Endodermal cell (in vitro differentiated cells): ENCODE data around the gene DCP1A. TPM values are rescaled to one million over a fixed set of nuclear protein-coding genes. Genes with fewer than 3 reads are reported as not detected.
A peak's percentile ranks its signal among the peaks of the same experiment; 100 is the strongest.

Experiments
- DNase-seq: peaks from one replicate; pipeline ENCODE4 v3.0.0-alpha.2; 2017
- H3K27ac ChIP-seq: 2 replicates; pipeline ENCODE4 v1.5.1; 2013; ENCODE audit warnings: mild to moderate bottlenecking, low read depth, low read length, moderate library complexity
- H3K27me3 ChIP-seq: 2 replicates; pipeline ENCODE4 v1.6.1; 2013; ENCODE audit warnings: mild to moderate bottlenecking, low read length, moderate library complexity; ENCODE audit not compliant: insufficient read depth, control insufficient read depth, poor library complexity, severe bottlenecking
- H3K36me3 ChIP-seq: 2 replicates; pipeline ENCODE4 v1.7.0; 2013; ENCODE audit warnings: mild to moderate bottlenecking, low read length, moderate library complexity; ENCODE audit not compliant: control insufficient read depth, insufficient read depth
- H3K4me1 ChIP-seq: one replicate; pipeline ENCODE4 v1.7.0; 2013; ENCODE audit warnings: low read length; ENCODE audit not compliant: control insufficient read depth, insufficient read depth
- H3K4me3 ChIP-seq: 2 replicates; pipeline ENCODE4 v1.5.1; 2013; ENCODE audit warnings: mild to moderate bottlenecking, low read length, moderate library complexity
- H3K9ac ChIP-seq: 2 replicates; pipeline ENCODE4 v1.6.1; 2013; ENCODE audit warnings: mild to moderate bottlenecking, low read length, moderate library complexity; ENCODE audit not compliant: poor library complexity, severe bottlenecking; ENCODE audit errors: extremely low read depth
- H3K9me3 ChIP-seq: 2 replicates; pipeline ENCODE4 v1.6.1; 2013; ENCODE audit warnings: mild to moderate bottlenecking, low read length, moderate library complexity; ENCODE audit not compliant: control insufficient read depth
- H3K27ac Mint-ChIP-seq: 2 replicates; pipeline ENCODE4 v1.8.0; 2020; ENCODE audit warnings: mixed read lengths
- H3K27me3 Mint-ChIP-seq: 2 replicates; pipeline ENCODE4 v1.8.0; 2021; ENCODE audit warnings: mild to moderate bottlenecking, mixed read lengths; ENCODE audit not compliant: insufficient read depth
- H3K36me3 Mint-ChIP-seq: 2 replicates; pipeline ENCODE4 v1.8.0; 2020; ENCODE audit warnings: low read depth, mixed read lengths
- H3K4me1 Mint-ChIP-seq: 2 replicates; pipeline ENCODE4 v1.8.0; 2020; ENCODE audit warnings: mixed read lengths
- H3K4me3 Mint-ChIP-seq: 2 replicates; pipeline ENCODE4 v1.8.0; 2020; ENCODE audit warnings: mild to moderate bottlenecking, moderate library complexity, mixed read lengths
- H3K9me3 Mint-ChIP-seq: 2 replicates; pipeline ENCODE4 v1.8.0; 2020; ENCODE audit warnings: mild to moderate bottlenecking, mixed read lengths
- CTCF ChIP-seq: fragments of 200-600 bp; sonication (generic); conservative IDR thresholded peaks from 2 replicates; pipeline ENCODE4 v1.5.0; 2021; ENCODE audit warnings: antibody characterized with exemption, mild to moderate bottlenecking
- WGBS, 2 experiments: methylation state at CpG; one replicate each; pipeline versions ENCODE4 v1.1.5 to v1.1.7; 2013; ENCODE audit warnings: missing lambda C conversion rate in 2 of 2, mixed read lengths in 1 of 2; ENCODE audit not compliant: insufficient coverage in 1 of 2, insufficient read length in 1 of 2; 5-methylcytosine and 5-hydroxymethylcytosine counted together
- total RNA-seq, 2 donors: library from RNA; stranded (reverse); fragmentation: NEBNext Ultra II Directional in 1 of 2; extraction: Animal tissue kit (Norgen Biotek cat#: 25700) in 1 of 2; gene quantifications; 2 replicates in 1 of 2; 3 replicates in 1 of 2; pipeline ENCODE4 v1.2.1, GENCODE V29; 2021

Gene DCP1A
- total RNA-seq, 2 donors from 2014 or later = 26.8 to 36.3 TPM

DNA sequence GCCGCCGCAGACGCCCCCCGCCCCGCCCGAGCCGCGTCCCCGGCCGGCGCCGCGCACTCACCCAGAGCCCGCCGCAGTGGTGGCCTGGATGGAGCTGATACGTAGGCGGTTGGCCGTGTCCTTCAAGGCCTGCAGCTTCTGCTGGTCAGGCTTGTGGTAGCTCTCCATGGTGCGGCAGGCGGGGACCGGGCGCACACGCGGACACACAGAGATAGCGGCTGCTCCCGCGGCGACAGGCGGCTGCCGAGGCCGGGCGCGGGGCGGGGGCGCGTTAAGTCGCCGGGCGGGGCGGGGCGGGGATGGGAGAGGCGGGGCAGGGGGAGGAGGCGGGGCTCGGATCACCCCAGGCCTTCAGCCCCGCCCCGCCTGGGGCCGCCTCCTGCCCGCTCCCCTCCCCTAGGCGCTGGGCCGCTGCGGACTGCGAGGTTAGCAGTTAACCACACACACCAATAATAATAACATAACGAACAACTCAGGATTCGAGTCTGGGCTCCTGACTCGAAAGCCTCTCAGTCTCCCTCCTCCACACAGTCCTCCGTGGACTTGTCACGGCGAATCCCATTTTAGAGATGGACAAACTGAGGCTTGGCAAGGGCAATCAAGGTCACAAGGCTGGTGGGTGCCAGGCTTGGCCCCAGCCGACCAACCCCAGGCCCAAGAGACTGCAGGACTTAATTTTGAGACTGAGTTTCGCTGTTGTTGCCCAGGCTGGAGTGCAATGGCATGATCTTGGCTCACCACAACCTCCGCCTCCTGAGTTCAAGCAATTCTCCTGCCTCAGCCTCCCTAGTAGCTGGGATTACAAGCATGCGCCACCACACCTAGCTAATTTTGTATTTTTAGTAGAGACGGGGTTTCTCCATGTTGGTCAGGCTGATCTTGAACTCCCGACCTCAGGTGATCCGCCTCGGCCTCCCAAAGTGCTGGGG, 91.3 kb downstream of the DCP1A start, which contains the start of gene TKT:
Gene TKT (minus strand): TSS at position 248 of the 929 bp plus-strand sequence. CDS start 80 bp downstream, at position 168.
- DNase-seq = peak; percentile 94

GRCh38 chr3:53255423-53255774, 91.9 kb downstream of the DCP1A start:
- H3K4me1 ChIP-seq = peaks cover 17% of the 10 kb centered on the region
- H3K27ac ChIP-seq = peak overlapping the region; percentile 83
- Mint-ChIP-seq H3K4me1 (peaks cover 49% of the 10 kb centered on the region), H3K27ac (peak overlapping the region; percentile 90), H3K4me3 (peak overlapping the region; percentile 93), H3K36me3 (peaks cover 21% of the 10 kb centered on the region), H3K9me3 (no peaks in the 10 kb centered on the region), H3K27me3 (no peaks in the 10 kb centered on the region)
- H3K9ac ChIP-seq = peak overlapping the region; percentile 77
- no peak for DNase-seq
- no peaks in the 10 kb centered on the region for H3K9me3 ChIP-seq
- no peak for TF ChIP-seq CTCF
- 0% methylated on average over 34 to 44 of the region's 44 CpGs for WGBS, 2 experiments
- H3K36me3 ChIP-seq = peaks cover 8% of the 10 kb centered on the region
- H3K27me3 ChIP-seq = no peaks in the 10 kb centered on the region
- H3K4me3 ChIP-seq = peak overlapping the region; percentile 96

More for the DNA sequence above, 91.3 kb downstream of the DCP1A start, which contains the start of gene TKT:
- peak within 1 kb of the TSS; percentile 93 for H3K4me3 Mint-ChIP-seq
- H3K9me3 Mint-ChIP-seq = no peaks in the 10 kb centered on the region
- WGBS, 2 experiments = 14 to 71% methylated on average over 7 to 66 of the region's 66 CpGs
- H3K4me1 ChIP-seq = peaks cover 15% of the 10 kb centered on the region
- H3K9ac ChIP-seq = peak within 1 kb of the TSS; percentile 77
- H3K36me3 ChIP-seq = peaks cover 8% of the 10 kb centered on the region
- peak within 1 kb of the TSS; percentile 90 for H3K27ac Mint-ChIP-seq
- H3K4me1 Mint-ChIP-seq = peaks cover 49% of the 10 kb centered on the region
- peaks cover 21% of the 10 kb centered on the region for H3K36me3 Mint-ChIP-seq
- H3K27me3 ChIP-seq = no peaks in the 10 kb centered on the region
- H3K9me3 ChIP-seq = no peaks in the 10 kb centered on the region
- H3K27ac ChIP-seq = peak within 1 kb of the TSS; percentile 83
- H3K27me3 Mint-ChIP-seq = no peaks in the 10 kb centered on the region
- no peak for TF ChIP-seq CTCF
- peak within 1 kb of the TSS; percentile 96 for H3K4me3 ChIP-seq

GRCh38 chr3:53254509-53255422, 92.6 kb downstream of the DCP1A start:
- H3K36me3 ChIP-seq = peaks cover 8% of the 10 kb centered on the region
- peaks cover 15% of the 10 kb centered on the region for H3K4me1 ChIP-seq
- peaks cover 50% of the 10 kb centered on the region for H3K4me1 Mint-ChIP-seq
- peak overlapping the region; percentile 77 for H3K9ac ChIP-seq
- H3K9me3 ChIP-seq = no peaks in the 10 kb centered on the region
- H3K27ac Mint-ChIP-seq = peak overlapping the region; percentile 90
- H3K27me3 ChIP-seq = no peaks in the 10 kb centered on the region
- H3K27ac ChIP-seq = peak overlapping the region; percentile 83
- TF ChIP-seq CTCF = no peak
- DNase-seq = peak; percentile 88
- H3K4me3 ChIP-seq = peak overlapping the region; percentile 96
- H3K36me3 Mint-ChIP-seq = peaks cover 21% of the 10 kb centered on the region
- WGBS, 2 experiments = 4% methylated on average over 8 to 32 of the region's 32 CpGs
- H3K4me3 Mint-ChIP-seq = peak overlapping the region; percentile 93
- H3K27me3 Mint-ChIP-seq = no peaks in the 10 kb centered on the region
- no peaks in the 10 kb centered on the region for H3K9me3 Mint-ChIP-seq
